KMS-11 (cell line): ENCODE data around the gene ZNRF3.

Experiments used
- H2AFZ ChIP-seq: fragments of 200-600 bp; sonication (generic); 2 replicates; pipeline ENCODE4 v1.6.1; 2016; ENCODE audit warnings: antibody characterized with exemption, mixed run types, low read depth
- H3K27ac ChIP-seq: fragments of 200-600 bp; sonication (generic); 2 replicates; pipeline ENCODE4 v1.6.1; 2016; ENCODE audit warnings: mild to moderate bottlenecking, mixed run types
- H3K27me3 ChIP-seq: fragments of 200-600 bp; sonication (generic); 2 replicates; pipeline ENCODE4 v1.6.1; 2017; ENCODE audit warnings: mild to moderate bottlenecking, low read depth, mixed run types, moderate library complexity; ENCODE audit not compliant: insufficient read depth
- H3K36me3 ChIP-seq: fragments of 200-600 bp; sonication (generic); 2 replicates; pipeline ENCODE4 v1.6.1; 2017; ENCODE audit warnings: mild to moderate bottlenecking, mixed run types; ENCODE audit not compliant: insufficient read depth
- H3K4me1 ChIP-seq: fragments of 200-600 bp; sonication (generic); 2 replicates; pipeline ENCODE4 v1.6.1; 2016; ENCODE audit warnings: mild to moderate bottlenecking, low read depth, mixed run types; ENCODE audit not compliant: poor library complexity, severe bottlenecking
- H3K4me2 ChIP-seq: fragments of 200-600 bp; sonication (generic); 2 replicates; pipeline ENCODE4 v1.7.0; 2016; ENCODE audit warnings: mild to moderate bottlenecking, mixed run types
- H3K4me3 ChIP-seq: fragments of 200-600 bp; sonication (generic); IDR thresholded peaks from 2 replicates; pipeline ENCODE4 v1.6.1; 2017; ENCODE audit warnings: low read depth, low read length, mixed read lengths; ENCODE audit not compliant: insufficient read depth
- H3K79me2 ChIP-seq: fragments of 200-600 bp; sonication (generic); 2 replicates; pipeline ENCODE4 v1.6.1; 2016; ENCODE audit warnings: low read depth, mixed run types; ENCODE audit not compliant: insufficient read depth
- H3K9ac ChIP-seq: fragments of 200-600 bp; sonication (generic); 2 replicates; pipeline ENCODE4 v1.6.1; 2016; ENCODE audit warnings: mild to moderate bottlenecking, mixed run types
- H4K20me1 ChIP-seq: fragments of 200-600 bp; sonication (generic); 2 replicates; pipeline ENCODE4 v1.6.1; 2016; ENCODE audit warnings: mild to moderate bottlenecking, mixed run types; ENCODE audit not compliant: insufficient read depth
- TF ChIP-seq, protein P1 (sequence below): fragments of 200-600 bp; sonication (generic); conservative IDR thresholded peaks from 2 replicates; pipeline ENCODE4 v1.6.1; 2017; ENCODE audit warnings: low read depth, mild to moderate bottlenecking, antibody characterized with exemption, low read length, moderate library complexity, mixed read lengths

Gene ZNRF3

DNA sequence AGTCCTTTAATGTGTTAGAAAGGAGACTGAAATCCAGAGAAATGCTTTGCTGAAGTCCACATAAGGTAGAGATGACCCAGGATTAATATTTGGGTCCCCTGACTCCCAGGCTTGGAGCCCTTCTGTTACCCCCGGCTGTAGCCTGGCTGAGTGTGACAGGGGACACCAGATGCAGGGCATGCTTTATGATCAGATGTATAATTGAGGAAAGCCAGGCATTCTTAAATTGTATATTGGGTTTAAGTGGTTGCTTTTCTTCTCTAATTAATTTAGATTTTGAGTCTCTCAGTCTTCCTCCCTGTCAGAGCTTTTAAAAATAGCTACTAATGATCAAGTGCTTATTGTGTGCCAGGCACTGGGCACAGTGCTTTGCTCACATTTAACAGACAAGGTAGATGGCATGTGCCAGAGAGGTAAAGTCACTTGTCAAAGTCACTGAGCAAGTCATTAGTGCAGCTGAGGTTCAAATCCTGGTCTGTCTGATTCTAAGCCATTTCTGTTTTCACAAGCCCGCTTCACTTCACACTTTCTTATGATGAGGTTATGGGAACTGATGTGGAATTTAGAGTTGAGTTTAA lies 7.9 kb downstream of the ZNRF3 start:
- H4K20me1 ChIP-seq, result no peaks in the 10 kb centered on the region
- H3K4me2 ChIP-seq, result no peak overlapping the region
- H3K27ac ChIP-seq, result no peak overlapping the region
- no peaks in the 10 kb centered on the region for H3K27me3 ChIP-seq
- no peak overlapping the region for H3K9ac ChIP-seq
- no peak overlapping the region for H2AFZ ChIP-seq
- H3K4me3 ChIP-seq, result no peak overlapping the region
- no peaks in the 10 kb centered on the region for H3K4me1 ChIP-seq
- TF ChIP-seq, protein P1, sequence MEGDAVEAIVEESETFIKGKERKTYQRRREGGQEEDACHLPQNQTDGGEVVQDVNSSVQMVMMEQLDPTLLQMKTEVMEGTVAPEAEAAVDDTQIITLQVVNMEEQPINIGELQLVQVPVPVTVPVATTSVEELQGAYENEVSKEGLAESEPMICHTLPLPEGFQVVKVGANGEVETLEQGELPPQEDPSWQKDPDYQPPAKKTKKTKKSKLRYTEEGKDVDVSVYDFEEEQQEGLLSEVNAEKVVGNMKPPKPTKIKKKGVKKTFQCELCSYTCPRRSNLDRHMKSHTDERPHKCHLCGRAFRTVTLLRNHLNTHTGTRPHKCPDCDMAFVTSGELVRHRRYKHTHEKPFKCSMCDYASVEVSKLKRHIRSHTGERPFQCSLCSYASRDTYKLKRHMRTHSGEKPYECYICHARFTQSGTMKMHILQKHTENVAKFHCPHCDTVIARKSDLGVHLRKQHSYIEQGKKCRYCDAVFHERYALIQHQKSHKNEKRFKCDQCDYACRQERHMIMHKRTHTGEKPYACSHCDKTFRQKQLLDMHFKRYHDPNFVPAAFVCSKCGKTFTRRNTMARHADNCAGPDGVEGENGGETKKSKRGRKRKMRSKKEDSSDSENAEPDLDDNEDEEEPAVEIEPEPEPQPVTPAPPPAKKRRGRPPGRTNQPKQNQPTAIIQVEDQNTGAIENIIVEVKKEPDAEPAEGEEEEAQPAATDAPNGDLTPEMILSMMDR, result no peak
- no peaks in the 10 kb centered on the region for H3K36me3 ChIP-seq
- peaks cover 41% of the 10 kb centered on the region; the same call in 1 of the 2 replicates for H3K79me2 ChIP-seq

DNA sequence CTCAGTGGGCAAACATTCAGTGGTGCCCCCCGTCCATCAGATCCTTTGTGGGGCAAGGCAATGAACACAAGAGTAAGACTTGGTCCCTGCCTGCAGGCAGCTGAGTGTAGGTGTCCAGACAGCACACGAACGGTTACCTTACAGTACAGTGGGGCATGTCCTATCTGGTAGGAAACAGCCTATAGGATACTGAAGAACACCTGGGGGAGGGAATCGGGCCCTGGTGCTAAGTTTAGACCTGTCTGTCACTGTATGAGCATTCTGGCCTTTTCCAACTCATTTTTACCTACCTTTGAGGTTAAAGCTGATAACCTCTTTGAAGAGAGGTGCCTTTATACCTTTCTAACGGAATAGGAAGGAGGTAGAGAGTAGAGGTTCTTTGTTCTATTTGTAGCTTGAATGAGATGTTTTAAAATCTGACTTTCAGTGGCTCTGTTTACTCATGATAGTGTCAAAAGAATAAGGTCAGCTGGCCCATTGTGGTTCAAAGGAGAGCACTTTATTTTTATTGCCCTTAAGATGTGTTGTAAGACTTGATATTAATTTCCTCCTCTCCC lies 8.9 kb downstream of the ZNRF3 start:
- H3K4me2 ChIP-seq, result no peak overlapping the region
- no peaks in the 10 kb centered on the region for H3K27me3 ChIP-seq
- no peak overlapping the region for H3K9ac ChIP-seq
- H3K4me3 ChIP-seq, result no peak overlapping the region
- H3K79me2 ChIP-seq, result peaks cover 32% of the 10 kb centered on the region; the same call in 1 of the 2 replicates
- no peak overlapping the region for H3K27ac ChIP-seq
- H3K4me1 ChIP-seq, result no peaks in the 10 kb centered on the region
- TF ChIP-seq, protein P1, result no peak
- no peak overlapping the region for H2AFZ ChIP-seq
- H3K36me3 ChIP-seq, result no peaks in the 10 kb centered on the region
- no peaks in the 10 kb centered on the region for H4K20me1 ChIP-seq

DNA sequence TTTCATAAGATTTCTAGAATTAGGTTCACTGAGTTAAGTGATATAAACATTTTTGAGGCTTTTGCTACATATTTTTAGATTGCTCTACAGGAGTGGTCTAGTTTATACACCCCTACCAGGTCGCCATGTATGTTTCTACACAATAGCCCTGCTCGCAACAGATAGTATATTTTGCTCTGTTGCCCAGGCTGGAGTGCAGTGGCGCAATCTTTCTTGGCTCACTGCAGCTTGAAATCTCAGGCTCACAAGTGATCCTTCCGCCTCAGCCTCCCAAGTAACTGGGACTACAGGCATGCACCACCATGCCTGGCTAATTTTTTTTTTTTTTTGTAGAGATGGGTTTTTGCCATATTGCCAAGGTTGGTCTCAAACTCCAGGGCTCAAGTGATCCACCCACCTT lies 10.4 kb downstream of the ZNRF3 start:
- peaks cover 25% of the 10 kb centered on the region; the same call in 1 of the 2 replicates for H3K79me2 ChIP-seq
- TF ChIP-seq, protein P1, result no peak
- no peaks in the 10 kb centered on the region for H4K20me1 ChIP-seq
- H3K4me3 ChIP-seq, result no peak overlapping the region
- no peaks in the 10 kb centered on the region for H3K36me3 ChIP-seq
- H3K27ac ChIP-seq, result no peak overlapping the region
- H3K4me1 ChIP-seq, result peaks cover under 1% of the 10 kb centered on the region
- H3K27me3 ChIP-seq, result no peaks in the 10 kb centered on the region
- no peak overlapping the region for H2AFZ ChIP-seq
- H3K9ac ChIP-seq, result no peak overlapping the region
- H3K4me2 ChIP-seq, result no peak overlapping the region

DNA sequence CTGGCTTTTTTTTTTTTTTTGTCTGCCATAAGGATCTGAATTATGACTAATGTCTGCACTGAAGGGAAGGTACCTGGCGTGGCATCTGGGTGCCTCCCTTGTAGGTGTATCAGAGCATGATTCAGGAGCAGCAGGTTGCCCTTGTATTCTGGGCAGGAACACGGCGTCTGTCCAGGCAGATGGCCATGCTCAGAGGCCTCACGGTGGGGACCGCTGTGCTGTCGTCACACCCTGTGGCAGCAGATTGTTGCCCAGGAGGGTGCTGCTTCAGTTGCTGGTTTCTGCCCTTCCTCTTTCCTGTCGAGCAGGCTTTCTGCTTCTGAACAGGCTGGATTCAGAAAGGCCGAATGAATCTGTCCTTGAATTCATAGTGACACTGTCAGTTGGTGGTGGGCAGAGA lies 11.0 kb downstream of the ZNRF3 start:
- H3K4me1 ChIP-seq, result peaks cover 6% of the 10 kb centered on the region
- peaks cover 23% of the 10 kb centered on the region; the same call in 1 of the 2 replicates for H3K79me2 ChIP-seq
- H3K27me3 ChIP-seq, result no peaks in the 10 kb centered on the region
- no peak overlapping the region for H3K27ac ChIP-seq
- no peak overlapping the region for H3K4me2 ChIP-seq
- no peaks in the 10 kb centered on the region for H4K20me1 ChIP-seq
- no peaks in the 10 kb centered on the region for H3K36me3 ChIP-seq
- H3K4me3 ChIP-seq, result no peak overlapping the region
- TF ChIP-seq, protein P1, result no peak
- H3K9ac ChIP-seq, result no peak overlapping the region
- H2AFZ ChIP-seq, result no peak overlapping the region
